MM.1S (cell line): Measurements from ENCODE around the gene HS1BP3.

Source experiments
- EZH2 ChIP-seq: fragments of 300-600 bp; sonication (generic); optimal IDR thresholded peaks from 2 replicates; pipeline ENCODE3; 2017; ENCODE audit warnings: low read depth, mild to moderate bottlenecking, antibody characterized with exemption, low read length, mixed read lengths
- TF ChIP-seq, protein P1 (sequence below): fragments of 300-600 bp; sonication (generic); IDR thresholded peaks from 2 replicates; pipeline ENCODE4 v1.5.1; 2016; ENCODE audit warnings: antibody characterized with exemption, low read length, mixed read lengths

DNA sequence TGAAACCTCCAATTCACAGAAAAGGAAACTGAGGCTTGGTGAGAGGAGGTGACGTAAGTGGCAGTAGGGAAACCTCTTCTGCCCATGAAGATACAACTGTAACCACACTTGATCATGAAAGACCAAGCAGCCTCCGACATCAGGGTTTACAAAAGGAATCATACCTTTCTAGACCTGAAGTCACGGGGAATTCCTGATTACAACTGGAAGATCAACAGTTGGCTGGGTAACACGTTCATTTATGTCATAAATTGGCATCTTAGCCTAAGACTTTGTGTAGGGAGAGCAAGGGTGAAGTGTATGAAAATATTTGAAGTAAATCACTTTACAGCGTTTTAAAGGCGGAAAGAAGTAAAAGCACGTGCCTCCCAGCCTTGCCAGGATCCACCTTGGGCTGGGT, 922 bp downstream of the HS1BP3 start:
- TF ChIP-seq, protein P1, sequence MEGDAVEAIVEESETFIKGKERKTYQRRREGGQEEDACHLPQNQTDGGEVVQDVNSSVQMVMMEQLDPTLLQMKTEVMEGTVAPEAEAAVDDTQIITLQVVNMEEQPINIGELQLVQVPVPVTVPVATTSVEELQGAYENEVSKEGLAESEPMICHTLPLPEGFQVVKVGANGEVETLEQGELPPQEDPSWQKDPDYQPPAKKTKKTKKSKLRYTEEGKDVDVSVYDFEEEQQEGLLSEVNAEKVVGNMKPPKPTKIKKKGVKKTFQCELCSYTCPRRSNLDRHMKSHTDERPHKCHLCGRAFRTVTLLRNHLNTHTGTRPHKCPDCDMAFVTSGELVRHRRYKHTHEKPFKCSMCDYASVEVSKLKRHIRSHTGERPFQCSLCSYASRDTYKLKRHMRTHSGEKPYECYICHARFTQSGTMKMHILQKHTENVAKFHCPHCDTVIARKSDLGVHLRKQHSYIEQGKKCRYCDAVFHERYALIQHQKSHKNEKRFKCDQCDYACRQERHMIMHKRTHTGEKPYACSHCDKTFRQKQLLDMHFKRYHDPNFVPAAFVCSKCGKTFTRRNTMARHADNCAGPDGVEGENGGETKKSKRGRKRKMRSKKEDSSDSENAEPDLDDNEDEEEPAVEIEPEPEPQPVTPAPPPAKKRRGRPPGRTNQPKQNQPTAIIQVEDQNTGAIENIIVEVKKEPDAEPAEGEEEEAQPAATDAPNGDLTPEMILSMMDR, result no peak
- no peak for TF ChIP-seq EZH2
